GM21619 (cell line): Measurements from ENCODE around the gene PRMT7.

Source experiments
- ATAC-seq: cut with Tn5 transposase; IDR thresholded peaks from one replicate; pipeline ENCODE4 v1.9.1; 2021; ENCODE audit not compliant: unreplicated experiment

PRMT7 gene

DNA sequence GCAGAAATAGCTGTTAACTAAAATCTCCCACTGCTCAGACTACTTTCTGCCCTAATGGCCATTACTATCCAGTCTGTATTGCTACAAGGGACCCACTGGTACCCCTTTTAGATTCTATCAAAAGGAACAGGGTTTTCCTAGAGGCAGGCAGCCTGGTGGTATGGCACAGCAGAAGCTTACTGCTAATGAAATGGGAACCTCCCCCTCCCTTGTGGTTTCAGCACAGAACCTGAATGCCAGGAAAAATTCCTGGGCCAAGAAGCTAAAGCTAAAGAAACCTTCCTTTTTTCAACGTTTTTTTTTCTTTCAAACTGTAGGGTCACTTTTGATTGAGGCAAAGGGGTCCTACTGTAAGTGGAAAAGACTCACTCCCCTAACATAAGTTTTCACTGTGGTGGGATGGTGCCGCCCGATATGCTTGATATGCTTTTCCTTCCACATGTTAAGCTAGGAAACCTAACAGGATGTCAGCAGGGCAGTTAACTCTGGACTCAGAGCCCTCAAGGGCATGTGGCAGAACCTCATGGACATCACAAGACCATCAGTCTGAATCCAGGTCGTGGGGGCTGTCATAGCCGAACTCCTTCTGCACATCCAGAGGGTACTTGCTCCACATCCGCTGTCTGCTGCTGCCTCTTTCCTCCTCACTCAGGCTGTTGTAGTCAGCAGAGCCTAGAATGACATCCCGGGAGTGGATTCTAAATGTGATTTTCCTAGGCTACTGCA, 9.9 kb upstream of the PRMT7 start:
- no peak for ATAC-seq

DNA sequence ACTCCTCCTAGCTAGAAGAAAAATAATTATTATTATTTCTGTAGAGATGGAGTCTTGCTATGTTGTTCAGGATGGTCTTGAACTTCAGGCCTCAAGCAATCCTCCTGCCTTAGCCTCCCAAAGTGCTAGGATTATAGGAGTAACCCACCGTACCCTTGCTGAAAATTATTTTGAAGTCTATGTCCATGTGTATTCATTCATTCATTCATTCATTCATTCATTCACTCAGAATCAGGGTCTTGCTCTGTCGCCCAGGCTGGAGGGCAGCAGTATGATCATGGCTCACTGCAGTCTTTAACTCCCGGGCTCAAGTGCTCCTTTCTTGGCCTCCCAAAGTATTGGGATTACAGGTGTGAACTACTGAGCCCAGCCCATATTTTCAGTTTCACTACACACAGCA, 4.2 kb upstream of the PRMT7 start:
- ATAC-seq: no peak

DNA sequence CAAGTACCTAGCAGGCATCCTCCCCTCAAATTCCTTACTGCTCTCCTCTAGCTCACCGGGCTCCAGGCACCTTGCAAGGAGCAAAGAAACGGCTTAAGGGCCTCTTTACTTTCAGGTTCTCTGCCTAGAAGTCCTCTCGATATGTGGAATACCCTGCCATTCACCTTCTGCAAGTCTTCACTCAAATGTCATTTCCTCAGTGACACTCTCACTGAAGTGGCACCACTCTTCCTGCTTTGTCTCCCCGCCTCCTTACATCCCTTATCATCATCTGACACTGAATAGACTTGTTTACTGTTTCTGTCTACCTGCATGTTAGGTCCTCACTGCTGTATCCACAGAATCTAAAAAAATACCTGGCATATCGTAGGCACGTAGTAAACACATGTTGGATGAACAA, 1.0 kb upstream of the PRMT7 start:
- no peak for ATAC-seq

DNA sequence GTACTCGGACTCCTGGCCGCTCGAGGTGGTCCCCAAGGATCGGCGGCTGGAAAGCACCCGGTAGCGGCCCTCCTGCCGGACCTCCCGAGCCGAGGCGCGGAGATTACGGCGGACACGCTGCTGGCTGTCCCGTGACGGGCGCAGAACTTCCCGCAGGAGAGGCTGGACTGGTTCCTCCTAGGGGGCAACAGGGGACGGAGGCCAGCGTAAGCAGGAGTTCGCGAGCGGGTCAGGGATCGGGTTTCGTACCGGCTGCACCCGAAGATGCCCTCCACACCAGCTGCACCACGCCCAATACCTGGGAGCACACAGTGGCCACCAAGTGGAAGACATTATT, 414 bp upstream of the PRMT7 start:
- ATAC-seq: no peak

DNA sequence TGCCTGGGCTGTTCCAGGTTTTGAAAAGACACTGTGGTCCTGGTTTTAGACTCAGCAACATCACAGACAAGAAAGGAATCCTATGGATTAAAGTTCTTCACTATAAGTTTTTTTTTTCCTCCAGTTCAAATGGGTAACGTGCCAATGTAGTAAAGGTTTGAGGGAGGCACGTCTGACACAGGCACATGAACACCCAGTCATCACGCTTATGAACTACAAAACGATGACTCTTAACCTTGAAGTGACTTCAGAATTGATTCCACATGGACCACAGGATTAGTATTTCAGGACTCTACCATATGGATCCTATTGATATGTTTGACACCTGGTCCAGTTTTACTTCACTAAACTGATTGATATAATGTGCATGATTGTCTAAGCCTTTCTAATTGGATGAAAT, 2.3 kb downstream of the PRMT7 start:
- ATAC-seq: no peak

DNA sequence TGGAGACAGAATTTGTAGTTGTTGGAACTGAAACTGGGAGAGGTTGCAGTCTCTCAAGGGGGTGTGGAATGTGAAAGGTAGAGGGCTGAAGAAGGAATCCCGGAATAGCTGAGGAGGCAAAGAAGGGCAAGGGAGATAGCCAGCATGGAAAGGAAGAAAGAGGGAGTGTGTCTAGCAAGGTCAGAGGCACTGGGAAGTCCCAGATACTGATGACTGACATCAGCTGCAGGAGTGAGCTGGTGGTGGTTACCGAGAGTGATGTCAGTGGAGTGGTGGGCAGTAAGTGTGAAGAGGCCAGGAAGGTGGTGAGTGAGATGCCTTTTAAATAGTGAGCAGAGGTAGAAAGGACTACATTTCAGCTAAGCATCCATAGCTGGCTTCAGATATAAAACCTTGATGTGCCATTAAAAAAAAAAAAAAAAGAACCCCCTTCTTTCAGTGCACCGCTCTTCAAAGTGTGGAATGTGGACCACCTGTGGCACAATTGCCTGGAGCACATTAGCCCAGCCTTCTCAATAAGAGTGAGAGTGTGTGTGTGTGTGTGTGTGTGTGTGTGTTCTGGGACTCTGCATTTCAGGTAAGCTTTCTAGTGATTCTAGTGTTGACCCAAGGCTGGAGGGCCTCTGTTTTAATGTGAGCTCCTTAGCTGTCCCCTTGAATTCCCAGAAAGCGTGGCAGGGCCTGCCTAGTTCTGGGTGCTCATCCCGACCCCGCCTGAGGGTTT, 8.5 kb downstream of the PRMT7 start:
- no peak for ATAC-seq

DNA sequence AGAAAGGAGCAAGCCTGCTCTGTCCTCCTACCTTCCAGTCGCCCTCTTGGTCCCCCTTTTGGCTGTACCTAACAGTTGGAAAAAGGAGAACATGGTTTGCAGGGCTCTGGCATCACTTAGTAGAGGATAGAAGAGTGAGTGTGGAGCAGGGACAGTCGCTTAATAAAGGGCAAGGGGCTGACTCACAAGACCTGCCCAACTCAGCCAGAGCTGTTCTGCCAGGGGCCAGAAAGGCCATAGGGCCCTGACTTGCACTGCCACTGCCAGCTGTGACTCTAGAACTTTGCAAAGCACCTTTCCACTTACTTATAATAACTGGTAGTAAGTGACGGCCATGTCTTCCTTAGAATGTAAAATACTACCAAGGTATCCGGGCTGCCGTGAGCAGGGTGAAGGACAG, 13.5 kb downstream of the PRMT7 start:
- ATAC-seq: no peak

DNA sequence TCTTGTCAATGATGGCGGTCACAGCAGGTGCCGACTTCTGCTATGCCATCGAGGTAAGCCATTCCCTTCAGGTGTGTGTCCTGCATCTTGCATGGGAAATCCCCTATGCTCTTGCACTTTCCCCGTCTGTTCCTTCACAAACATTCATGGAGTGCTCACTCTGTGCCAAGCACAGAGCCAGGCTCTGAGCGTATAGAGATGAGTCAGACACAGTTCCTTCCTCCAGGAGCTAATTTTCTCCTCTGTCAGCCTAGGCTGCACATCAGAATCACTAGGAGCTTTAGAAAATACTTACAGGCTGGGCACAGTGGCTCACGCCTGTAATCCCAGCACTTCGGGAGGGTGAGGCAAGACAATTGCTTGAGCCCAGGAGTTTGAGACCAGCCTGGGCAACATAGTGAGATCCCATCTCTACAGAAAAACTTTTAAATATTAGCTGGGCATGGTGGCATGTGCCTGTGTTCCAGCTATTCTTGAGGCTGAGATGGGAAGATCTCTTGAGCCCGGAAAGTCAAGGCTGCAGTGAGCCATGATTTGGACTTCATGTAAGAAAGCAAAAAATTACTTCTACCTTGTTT, 14.1 kb downstream of the PRMT7 start:
- no peak for ATAC-seq

DNA sequence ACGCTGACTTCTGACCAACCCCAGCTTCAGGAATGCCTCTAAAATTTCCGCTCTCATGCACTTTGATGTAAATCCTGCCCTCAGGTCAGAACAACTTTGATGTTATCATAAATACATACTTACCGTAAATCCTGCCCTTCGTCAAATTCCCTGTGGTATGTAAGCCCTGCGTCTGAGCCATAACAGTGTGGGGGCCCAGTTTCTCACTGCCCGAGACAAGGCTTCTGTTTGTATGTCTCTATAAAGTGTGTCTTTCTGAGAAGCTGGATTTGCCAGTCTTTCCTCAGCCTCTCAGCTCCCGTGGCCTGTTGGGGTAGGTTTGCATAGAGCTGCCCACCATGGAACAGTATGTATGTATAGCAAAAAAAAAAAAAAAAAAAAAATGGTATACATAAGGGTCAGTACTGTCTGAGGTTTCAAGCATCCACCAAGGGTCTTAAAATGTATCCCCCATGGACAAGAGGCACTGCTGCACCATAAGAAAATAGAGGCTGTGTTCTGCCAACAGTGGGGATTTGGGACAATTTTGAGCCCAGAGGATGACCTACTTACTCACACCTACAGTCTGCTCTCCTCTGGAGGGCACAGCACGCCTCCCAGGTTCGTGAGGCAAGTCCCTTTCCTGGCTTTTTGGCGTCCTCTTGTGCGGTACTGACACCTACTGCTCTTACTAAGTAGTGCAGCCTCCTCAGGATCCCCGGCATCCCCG, 17.5 kb downstream of the PRMT7 start:
- ATAC-seq: peak; percentile 81

DNA sequence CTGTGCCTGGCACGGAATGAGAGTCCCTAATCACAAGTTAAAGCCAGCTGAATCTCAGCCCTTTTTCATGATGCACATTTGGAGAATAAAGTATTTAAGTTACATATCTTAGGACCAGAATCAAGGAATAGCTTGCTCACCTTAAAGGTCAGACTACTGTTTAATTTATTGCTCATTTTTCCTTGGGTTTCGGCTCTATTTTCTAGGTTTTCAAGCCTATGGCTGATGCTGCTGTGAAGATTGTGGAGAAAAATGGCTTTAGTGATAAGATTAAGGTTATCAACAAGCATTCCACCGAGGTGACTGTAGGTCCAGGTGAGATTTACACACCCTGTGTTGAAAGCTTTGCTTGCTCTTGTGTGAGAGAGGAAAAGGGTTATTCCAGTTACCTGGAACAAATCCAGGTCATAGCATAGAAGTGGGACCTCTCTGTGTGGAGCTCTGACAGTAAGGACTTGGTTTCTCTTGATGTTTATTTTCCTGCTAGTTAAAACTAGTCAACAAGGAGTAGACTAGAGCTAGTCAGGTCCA, 18.1 kb downstream of the PRMT7 start:
- no peak for ATAC-seq

DNA sequence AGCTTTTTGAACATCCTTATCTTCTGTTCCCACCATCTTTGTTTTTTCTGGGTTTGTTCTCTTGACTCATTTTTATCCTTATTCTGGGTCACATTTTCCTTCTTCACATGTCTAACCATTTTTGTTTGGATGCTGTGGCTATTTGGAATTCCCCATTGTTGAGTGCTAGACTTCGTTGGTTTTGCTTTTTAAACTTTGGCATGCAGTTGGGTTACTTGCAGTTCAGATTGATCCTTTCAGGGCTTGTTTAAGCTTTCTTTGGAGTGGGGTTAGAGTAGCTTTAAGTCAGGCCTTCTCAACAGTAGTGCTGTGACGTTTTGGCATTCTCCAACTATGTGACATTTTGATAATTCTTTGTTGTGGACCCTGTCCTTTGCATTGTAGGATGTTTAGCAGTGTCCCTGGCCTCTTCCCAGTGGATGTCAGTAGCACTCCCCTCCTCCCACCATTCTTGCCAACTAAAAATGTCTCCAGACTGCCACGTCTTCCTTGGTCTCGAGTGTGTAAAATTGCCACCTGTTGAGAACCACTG, 21.1 kb downstream of the PRMT7 start:
- no peak for ATAC-seq

DNA sequence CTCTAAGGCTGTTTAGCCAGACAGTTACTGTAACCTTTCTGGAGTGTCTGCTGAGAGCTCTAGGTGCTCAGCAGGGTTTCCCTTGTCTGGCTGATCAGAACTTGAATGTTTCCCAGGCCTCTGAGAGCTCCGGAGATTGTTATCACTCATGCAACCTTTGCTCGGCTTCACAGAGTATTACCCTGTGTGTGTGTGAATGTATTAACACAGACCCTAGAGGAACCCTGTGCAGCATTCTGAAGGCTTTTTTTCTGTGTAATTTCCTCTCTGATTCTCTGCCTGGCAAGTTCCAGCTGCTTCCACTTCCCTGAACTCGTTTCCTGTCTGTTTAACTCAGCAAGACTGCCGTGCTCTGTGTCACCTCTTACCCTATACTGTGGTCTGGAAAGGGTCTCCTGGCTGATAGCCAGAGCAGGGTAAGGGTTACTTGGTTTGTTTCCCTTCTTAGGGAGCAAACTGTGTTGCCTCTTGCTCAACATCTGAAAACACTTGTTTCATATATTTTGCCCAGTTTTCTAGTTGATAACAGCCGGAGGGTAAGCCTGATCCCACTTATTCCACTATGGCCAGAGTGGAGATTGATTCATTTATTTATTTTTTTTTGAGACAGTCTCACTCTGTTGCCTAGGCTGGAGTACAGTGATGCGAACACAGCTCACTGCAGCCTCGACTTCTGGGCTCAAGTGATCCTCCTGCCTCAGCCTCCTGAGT, 21.7 kb downstream of the PRMT7 start:
- no peak for ATAC-seq

DNA sequence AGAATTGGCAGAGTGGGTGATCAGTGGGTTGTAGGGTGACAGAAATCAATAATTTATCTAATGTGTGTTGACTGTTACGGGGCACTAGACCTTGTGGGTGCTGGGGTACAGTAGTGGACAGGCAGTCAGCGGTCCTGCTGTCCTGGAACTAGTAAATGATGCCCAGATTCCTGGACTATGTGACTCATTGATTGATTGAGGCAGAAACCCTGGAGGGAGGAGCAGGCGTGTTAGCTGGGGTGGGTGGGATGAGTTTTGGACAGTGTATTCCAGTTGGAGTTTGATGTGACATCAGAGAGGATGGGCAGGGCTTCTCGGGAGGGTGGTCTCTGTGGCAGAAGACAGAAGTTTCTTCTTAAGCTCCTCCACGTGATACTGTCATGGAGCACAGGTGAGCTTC, 24.4 kb downstream of the PRMT7 start:
- ATAC-seq: no peak

DNA sequence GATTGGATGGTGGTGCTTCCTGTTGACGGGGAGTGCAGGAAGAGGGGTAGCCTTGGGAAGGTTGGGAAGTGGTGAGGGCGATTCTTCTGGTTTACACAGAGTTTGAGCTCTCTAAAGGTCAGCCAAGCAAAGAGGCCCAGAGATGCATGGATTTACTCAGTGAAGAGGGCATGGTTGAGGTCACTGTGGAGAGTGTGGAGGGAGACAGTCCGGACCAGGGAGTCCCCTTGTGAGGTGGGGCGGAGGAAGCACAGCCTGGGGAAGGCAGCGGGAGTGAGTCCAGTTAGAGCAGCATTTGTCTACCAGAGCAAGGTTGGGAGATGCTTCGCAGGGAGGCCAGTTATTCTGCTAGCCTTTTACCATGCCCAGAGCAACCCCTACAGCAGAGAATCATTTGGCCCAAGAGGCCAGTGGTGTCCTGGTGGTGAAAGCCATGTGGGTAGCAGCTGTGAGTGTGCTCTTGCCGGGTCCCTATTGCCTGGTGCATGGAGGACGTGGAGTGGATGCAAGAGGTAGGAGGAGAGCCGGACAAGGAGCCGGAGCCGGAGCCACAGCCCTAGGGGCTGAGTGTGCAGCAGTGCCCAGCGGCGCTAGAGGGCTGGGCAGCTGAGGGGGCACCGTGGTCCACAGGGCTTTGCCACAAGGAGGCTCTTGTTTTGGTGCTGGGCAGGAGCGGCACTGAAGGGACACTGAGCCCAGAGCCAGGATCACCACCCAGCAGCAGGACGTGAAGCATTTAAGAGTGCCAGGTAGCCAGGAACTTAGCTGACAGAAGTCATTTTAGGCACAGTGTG, 27.7 kb downstream of the PRMT7 start:
- ATAC-seq: no peak

DNA sequence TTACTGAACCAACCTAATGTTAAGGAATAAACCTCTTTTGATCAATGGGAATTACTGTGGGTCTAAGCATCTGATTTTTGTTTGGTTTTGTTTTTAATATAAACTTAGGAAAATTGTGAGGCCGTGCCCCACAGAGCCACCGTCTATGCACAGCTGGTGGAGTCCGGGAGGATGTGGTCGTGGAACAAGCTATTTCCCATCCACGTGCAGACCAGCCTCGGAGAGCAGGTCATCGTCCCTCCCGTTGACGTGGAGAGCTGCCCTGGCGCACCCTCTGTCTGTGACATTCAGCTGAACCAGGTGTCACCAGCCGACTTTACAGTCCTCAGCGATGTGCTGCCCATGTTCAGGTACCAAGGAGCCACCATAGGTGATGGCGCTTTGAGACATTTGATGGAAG, 28.4 kb downstream of the PRMT7 start:
- no peak for ATAC-seq

DNA sequence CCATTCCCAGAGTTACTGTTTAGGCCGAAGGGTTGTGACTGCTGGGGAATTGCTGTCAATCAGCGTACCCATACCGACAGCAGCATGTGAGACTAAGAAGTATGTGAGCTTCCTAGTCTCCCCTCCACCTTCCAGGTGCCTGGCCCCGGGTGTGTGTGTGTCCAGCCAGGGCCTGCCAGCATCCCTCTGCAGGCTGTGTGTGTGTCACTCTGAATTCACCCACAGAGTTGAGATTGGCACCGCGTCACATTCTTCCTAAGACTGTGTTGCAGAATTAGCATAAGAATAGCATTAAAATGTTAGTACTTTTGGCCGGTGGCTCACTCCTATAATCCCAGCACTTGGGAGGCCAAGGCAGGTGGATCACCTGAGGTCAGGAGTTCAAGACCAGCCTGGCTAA, 31.8 kb downstream of the PRMT7 start:
- ATAC-seq: no peak

DNA sequence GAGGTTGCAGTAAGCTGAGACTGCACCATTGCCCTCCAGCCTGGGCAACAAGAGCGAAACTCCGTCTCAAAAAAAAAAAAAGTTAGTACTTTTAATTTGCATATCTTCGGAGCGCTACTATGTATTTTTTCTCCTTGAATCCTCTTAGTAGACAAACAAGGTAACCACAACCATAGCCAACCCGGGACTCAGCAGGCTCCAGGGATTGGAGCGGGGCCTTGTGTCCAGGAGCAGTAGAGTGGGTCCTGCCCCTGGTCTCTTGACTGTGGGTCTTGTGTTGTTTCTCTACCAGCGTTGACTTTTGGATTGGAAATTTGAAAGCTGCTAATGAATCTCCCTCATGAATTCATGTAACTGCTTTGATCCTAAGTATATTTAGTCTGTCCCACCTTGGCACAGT, 32.3 kb downstream of the PRMT7 start:
- no peak for ATAC-seq

DNA sequence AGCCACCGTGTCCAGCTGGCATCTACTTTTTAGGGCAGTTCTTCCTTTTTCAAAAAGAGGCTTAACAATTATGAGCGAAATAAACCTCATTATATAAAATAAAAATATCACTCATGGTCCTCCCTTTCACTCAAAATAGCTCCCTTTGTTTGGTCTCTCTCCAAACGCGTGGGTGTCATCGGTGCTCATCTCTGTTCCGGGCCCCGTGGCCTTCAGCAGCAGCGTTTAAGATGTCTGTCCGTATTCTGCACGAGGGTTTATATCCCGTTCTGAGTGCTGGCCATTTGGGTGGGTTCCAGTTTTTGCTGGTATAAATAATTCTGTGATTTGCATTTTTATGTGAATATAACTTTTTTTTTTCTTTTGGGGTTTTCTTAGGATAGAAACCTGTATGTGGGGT, 33.4 kb downstream of the PRMT7 start:
- ATAC-seq: no peak

DNA sequence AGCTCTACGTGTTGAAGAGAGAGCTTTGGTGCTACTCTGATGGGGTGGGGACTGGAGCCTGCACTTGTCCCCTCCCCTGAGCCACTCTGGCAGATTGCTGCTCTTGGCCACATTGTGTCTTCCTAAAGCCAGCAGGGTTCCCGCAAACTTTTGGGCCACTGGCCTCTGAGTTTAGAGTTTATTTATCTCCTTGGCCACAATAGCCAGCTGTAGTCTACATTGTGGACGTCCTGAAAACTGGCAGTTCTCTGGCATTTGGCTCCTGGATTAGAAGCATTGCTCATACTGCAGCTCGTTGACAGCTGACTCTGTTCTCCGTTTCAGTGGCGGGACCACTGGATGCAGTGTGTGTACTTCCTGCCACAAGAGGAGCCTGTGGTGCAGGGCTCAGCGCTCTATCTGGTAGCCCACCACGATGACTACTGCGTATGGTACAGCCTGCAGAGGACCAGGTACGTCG, 34.6 kb downstream of the PRMT7 start:
- ATAC-seq: no peak
